Kidney (tissue), 14 donors: ENCODE data around the gene PADI3. TPM values are rescaled to one million over a fixed set of nuclear protein-coding genes. Genes with fewer than 3 reads are reported as not detected.

Experiments
- DNase-seq, 5 donors: peaks; one replicate each; pipeline ENCODE4 v3.0.0-alpha.2; 2013 to 2020
- FAIRE-seq: peaks from 2 replicates; lab custom pipeline; 2012; peaks lifted over from hg19 to GRCh38; lab: Jason Lieb, UNC
- H3K27ac ChIP-seq, 2 donors: one replicate each; pipeline ENCODE4 v1.7.0; 2013; ENCODE audit warnings: low read depth in 2 of 2, low read length in 2 of 2, inconsistent platforms in 1 of 2
- H3K27me3 ChIP-seq: one replicate; pipeline ENCODE4 v1.7.1; 2013; ENCODE audit warnings: low read length, inconsistent platforms; ENCODE audit not compliant: control insufficient read depth, insufficient read depth
- H3K36me3 ChIP-seq, 3 donors: one replicate each; pipeline versions ENCODE4 v1.7.0 to v1.7.1; 2013; ENCODE audit warnings: low read length in 3 of 3, control low read depth in 1 of 3, inconsistent platforms in 1 of 3; ENCODE audit not compliant: insufficient read depth in 3 of 3, control insufficient read depth in 2 of 3
- H3K4me1 ChIP-seq, 3 donors: one replicate each; pipeline versions ENCODE4 v1.7.0 to v1.7.1; 2013; ENCODE audit warnings: low read length in 3 of 3, inconsistent platforms in 1 of 3, low read depth in 1 of 3; ENCODE audit not compliant: control insufficient read depth in 2 of 3, insufficient read depth in 2 of 3
- H3K4me3 ChIP-seq, 3 donors: one replicate each; pipeline versions ENCODE4 v1.7.0 to v1.8.1; 2013; ENCODE audit warnings: low read length in 3 of 3, control low read depth in 1 of 3, inconsistent platforms in 1 of 3
- H3K9ac ChIP-seq, 3 donors: one replicate each; pipeline versions ENCODE4 v1.7.0 to v1.7.1; 2013; ENCODE audit warnings: low read length in 3 of 3, control low read depth in 1 of 3, inconsistent platforms in 1 of 3
- H3K9me3 ChIP-seq, 3 donors: one replicate each; pipeline versions ENCODE4 v1.7.0 to v1.7.1; 2013; ENCODE audit warnings: low read length in 3 of 3, control low read depth in 1 of 3, inconsistent platforms in 1 of 3; ENCODE audit not compliant: control insufficient read depth in 2 of 3, insufficient read depth in 1 of 3
- intact Hi-C: fragments of 100-400 bp; cut with DNase I; formaldehyde crosslinking; loops from one replicate; pipeline ENCODE4 v1.11.1; 2022
- polyA plus RNA-seq: library from polyadenylated mRNA; stranded (reverse); fragments of 350-450 nt; fragmentation: Illumina TruSeq; extraction: RNeasy Lipid Tissue Mini Kit (QIAGEN cat#74804); gene quantifications from one replicate; pipeline ENCODE4 v1.2.3, GENCODE V29; 2014; ENCODE audit warnings: low read depth, low replicate concordance; ENCODE audit not compliant: insufficient read depth
- total RNA-seq: library from RNA; stranded (reverse); fragmentation: NEBNext Ultra II Directional; extraction: Animal tissue kit (Norgen Biotek cat#: 25700); gene quantifications from one replicate; pipeline ENCODE4 v1.2.1, GENCODE V29; 2021
- TF ChIP-seq, protein P1 (sequence below): IDR thresholded peaks from 3 replicates; pipeline ENCODE4 v1.5.1; 2012; ENCODE audit warnings: mild to moderate bottlenecking, moderate library complexity, borderline replicate concordance; ENCODE audit not compliant: insufficient read depth; ENCODE audit errors: extremely low read depth
- donor health status: control.
- donor health status: control.
- donor health status: control.
- donor health status: control.
- donor health status: control.
- donor health status: DM: yes; HTN: yes; CAD: no.
- donor health status: Normal renal cell carcinoma (clear cell type).

Gene PADI3
- total and polyA plus RNA-seq, 2 donors from 2014 or later: not detected

DNA sequence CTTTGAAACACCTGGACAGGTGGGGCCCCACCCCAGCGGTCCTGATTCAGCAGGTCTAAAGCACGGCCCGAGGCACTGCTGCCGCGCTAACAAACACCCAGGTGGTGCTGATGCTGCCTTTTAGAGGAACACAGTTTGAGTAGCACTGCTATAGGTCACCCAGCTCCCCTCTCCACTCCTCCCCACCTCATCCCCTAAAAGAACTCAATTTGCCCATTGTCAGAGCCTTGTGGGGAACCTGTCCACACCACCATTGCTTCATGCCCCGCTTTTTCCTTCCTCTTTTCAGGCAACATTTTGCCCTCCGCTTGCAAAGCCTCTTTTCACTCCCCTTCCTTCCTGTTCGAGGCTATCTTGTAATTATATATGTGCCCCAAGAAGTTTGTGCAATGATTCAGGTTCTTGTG is 32.9 kb downstream of the PADI3 start:
- DNase-seq: no peak
- no peak overlapping the region for H3K27ac ChIP-seq

DNA sequence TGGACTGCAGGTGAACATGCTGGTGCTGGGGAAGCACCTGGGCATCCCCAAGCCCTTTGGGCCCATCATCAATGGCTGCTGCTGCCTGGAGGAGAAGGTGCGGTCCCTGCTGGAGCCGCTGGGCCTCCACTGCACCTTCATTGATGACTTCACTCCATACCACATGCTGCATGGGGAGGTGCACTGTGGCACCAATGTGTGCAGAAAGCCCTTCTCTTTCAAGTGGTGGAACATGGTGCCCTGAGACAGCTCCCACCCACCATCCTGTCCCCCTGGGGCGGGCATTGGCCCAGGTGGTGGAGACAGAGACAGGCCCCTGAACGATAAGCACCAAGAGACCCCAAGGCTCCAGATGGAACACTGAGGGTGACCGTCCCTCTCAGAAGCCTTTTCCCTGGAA is 33.9 kb downstream of the PADI3 start:
- no peak overlapping the region for H3K4me3 ChIP-seq
- no peak overlapping the region for H3K27ac ChIP-seq
- TF ChIP-seq, protein P1, sequence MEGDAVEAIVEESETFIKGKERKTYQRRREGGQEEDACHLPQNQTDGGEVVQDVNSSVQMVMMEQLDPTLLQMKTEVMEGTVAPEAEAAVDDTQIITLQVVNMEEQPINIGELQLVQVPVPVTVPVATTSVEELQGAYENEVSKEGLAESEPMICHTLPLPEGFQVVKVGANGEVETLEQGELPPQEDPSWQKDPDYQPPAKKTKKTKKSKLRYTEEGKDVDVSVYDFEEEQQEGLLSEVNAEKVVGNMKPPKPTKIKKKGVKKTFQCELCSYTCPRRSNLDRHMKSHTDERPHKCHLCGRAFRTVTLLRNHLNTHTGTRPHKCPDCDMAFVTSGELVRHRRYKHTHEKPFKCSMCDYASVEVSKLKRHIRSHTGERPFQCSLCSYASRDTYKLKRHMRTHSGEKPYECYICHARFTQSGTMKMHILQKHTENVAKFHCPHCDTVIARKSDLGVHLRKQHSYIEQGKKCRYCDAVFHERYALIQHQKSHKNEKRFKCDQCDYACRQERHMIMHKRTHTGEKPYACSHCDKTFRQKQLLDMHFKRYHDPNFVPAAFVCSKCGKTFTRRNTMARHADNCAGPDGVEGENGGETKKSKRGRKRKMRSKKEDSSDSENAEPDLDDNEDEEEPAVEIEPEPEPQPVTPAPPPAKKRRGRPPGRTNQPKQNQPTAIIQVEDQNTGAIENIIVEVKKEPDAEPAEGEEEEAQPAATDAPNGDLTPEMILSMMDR: no peak
- FAIRE-seq (no peak), DNase-seq (no peak)
- no peaks in the 10 kb centered on the region for H3K9me3 ChIP-seq
- H3K36me3 ChIP-seq: no peaks in the 10 kb centered on the region
- H3K27me3 ChIP-seq: no peaks in the 10 kb centered on the region
- no peak overlapping the region for H3K9ac ChIP-seq
- intact Hi-C loops: no loop called here
- H3K4me1 ChIP-seq: no peaks in the 10 kb centered on the region

More for the DNA sequence above, 32.9 kb downstream of the PADI3 start:
- Histone ChIP-seq H3K27me3 (no peaks in the 10 kb centered on the region), H3K9ac (no peak overlapping the region), H3K9me3 (no peaks in the 10 kb centered on the region), H3K4me3 (no peak overlapping the region), H3K36me3 (no peaks in the 10 kb centered on the region), H3K4me1 (no peaks in the 10 kb centered on the region)
- intact Hi-C loops: no loop called here
- TF ChIP-seq, protein P1: no peak
- FAIRE-seq: no peak

DNA sequence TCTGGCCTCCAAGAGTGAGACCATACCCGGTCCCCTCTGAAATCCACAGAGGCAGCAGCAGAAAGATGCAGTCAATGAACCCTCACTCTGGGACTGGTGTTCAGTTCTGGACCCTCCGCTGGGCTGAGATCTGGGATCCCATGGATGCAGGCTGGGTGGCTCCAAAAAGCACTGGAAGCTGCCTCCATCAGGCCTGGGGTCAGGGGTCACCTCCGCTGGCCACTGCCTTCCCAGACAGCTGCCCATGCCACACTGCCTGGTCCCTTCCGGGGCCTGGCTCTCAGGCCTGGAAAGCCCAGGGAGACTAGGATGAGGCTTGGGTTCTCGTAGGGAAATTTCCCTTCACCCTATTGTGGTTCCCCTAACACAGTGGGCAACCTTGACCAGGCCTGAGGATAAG is 37.7 kb downstream of the PADI3 start:
- intact Hi-C loops: no loop called here
- H3K36me3 ChIP-seq: no peaks in the 10 kb centered on the region
- FAIRE-seq (no peak), DNase-seq (no peak)
- no peak overlapping the region for H3K27ac ChIP-seq
- TF ChIP-seq, protein P1: no peak
- no peak overlapping the region for H3K9ac ChIP-seq
- H3K27me3 ChIP-seq: no peaks in the 10 kb centered on the region
- no peaks in the 10 kb centered on the region for H3K9me3 ChIP-seq
- H3K4me1 ChIP-seq: no peaks in the 10 kb centered on the region
- no peak overlapping the region for H3K4me3 ChIP-seq

DNA sequence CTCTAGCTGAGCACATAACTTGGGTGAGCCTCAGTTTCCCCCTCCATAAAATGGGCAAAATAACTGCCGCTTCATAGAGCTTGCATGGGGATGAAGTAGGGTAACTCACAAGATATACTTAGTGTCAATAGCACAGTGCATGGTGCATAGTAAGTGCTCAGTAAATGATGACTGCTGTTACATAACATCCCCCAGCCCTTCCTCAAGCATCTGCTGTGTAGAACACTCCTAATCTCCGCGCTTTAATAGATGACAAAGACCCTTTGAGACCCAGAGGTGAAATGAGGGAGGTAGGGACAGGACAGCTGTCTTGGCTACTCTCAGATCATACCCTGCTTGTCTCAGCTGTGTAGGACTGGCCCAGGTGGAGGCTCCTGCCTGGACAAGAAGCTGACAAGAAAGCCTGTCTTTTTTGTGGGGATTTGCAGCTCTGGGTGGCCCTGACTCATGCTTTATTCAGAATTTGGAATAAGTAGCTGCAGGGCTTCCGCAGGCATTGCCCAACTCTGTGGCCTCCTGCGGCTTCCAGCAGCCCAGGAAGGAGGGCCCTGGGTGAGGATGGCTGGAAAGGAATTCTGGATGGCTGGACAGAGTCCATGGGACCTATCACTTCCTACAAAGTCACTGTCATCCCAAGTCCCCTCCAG is 38.4 kb downstream of the PADI3 start:
- TF ChIP-seq, protein P1: no peak
- FAIRE-seq (no peak), DNase-seq (no peak)
- Histone ChIP-seq H3K4me3 (no peak overlapping the region), H3K27ac (no peak overlapping the region), H3K9ac (no peak overlapping the region), H3K4me1 (no peaks in the 10 kb centered on the region), H3K9me3 (no peaks in the 10 kb centered on the region), H3K36me3 (no peaks in the 10 kb centered on the region), H3K27me3 (no peaks in the 10 kb centered on the region)
- intact Hi-C loops: no loop called here
